Measurements from ENCODE around the gene SEPTIN7.
"Not testable (repeated sequence)": the region's sequence is repeated elsewhere in the genome, so short reads cannot be mapped to it uniquely, and the experiment has no call there.

The SEPTIN7 gene

DNA sequence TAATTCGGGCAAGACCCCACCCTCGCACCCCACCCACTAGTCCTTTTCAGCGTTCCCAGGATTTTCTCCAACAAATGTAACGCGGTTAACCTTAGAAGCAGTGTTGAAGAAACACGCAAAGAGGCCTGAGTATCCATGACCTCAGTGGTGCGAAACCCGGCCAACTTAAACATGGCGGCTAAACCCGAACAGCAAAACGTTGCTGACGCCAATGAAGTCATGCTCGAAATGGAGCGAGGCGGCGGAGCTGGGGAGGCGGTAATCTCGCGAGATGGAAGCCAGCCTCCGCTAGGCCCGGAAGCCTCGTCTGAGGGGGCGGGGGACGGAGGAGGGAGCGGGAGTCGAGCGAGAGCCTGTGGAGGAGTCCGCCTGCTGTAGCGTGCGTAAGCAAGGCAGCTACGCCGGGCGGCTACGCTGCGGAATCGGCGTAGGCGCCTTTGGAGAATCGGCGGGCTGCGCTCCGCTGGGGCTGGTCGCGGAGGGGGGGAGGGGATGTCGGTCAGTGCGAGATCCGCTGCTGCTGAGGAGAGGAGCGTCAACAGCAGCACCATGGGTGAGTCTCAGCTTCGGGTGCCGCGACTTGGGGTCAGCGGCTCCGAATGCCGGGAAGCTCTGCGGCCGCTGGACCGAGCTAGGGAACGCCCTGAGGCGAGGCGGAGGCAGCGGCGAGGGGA lies at the start of gene SEPTIN7:
SEPTIN7 (plus strand) TSS at position 340 of the 674 bp plus-strand sequence; CDS start at position 493, 153 bp downstream.
- H3K4me3 ChIP-seq (ENCODE audit: low read depth, low read length) = peak within 1 kb of the TSS; percentile 99
- TF ChIP-seq, protein P1, sequence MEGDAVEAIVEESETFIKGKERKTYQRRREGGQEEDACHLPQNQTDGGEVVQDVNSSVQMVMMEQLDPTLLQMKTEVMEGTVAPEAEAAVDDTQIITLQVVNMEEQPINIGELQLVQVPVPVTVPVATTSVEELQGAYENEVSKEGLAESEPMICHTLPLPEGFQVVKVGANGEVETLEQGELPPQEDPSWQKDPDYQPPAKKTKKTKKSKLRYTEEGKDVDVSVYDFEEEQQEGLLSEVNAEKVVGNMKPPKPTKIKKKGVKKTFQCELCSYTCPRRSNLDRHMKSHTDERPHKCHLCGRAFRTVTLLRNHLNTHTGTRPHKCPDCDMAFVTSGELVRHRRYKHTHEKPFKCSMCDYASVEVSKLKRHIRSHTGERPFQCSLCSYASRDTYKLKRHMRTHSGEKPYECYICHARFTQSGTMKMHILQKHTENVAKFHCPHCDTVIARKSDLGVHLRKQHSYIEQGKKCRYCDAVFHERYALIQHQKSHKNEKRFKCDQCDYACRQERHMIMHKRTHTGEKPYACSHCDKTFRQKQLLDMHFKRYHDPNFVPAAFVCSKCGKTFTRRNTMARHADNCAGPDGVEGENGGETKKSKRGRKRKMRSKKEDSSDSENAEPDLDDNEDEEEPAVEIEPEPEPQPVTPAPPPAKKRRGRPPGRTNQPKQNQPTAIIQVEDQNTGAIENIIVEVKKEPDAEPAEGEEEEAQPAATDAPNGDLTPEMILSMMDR (IDR thresholded peaks at IDR 0.05; ENCODE audit: borderline replicate concordance, insufficient read depth, low read depth, low read length) = no peak

DNA sequence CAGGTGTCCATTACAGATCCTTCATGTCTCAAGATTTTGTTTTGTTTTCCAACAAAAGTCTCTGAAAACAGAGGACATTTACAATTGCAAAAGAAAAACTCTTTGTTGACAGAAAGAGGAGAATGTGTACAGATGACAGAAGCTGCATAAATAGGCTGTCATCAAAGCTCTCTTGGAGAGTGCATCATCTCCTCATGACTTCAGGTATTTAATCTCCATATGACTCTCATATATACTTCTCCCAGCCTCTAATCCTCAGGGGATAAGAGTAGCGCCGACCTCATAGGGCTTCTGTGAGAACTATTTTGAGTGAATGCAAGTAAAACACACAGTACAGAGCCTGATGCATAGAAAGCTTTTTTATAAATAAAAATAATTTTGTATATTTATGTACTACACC lies 48.1 kb upstream of the SEPTIN7 start:
- TF ChIP-seq, protein P1 (IDR thresholded peaks at IDR 0.05; ENCODE audit: borderline replicate concordance, insufficient read depth, low read depth, low read length) = no peak

DNA sequence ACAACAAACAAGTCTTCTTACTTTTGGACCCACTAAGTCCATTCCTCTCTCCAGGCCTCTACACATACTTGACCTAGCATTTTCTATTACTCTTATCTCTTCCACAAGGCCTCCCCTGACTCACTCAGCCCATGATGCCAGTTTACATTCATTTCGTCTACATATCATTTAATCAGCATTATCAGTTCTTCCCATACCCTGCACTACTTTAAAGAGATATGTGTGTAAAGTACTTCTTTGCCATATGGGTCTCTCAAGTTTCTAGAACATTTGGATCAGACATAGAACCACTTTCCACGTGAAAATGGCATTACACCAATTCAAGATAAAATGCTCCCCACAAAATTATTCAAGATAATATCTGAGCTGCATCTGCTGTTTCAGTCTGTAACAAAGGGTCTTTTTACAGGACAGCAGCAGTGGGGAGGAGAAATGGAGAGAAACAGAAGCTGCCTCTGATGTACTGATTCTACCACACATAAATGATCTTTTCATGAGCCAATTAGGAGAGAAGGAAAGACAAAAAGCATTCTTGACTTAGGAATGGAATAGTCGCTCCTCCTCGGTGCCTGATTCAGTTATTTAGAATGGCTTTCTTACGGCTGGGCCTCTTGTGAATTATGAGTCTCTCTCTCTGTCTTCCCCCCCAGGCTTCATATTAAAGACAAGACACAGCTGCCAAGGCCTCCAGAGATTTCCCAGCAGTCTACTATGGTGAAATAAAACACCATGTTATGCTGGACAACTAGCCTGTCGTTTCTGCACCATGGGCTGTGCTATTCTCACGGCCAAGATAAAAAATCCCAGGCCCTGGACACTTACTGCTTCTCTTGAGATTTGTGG lies 46.9 kb upstream of the SEPTIN7 start:
- TF ChIP-seq, protein P1 (IDR thresholded peaks at IDR 0.05; ENCODE audit: borderline replicate concordance, insufficient read depth, low read depth, low read length) = no peak
- H3K4me3 ChIP-seq (ENCODE audit: low read depth, low read length) = no peak overlapping the region

More for the DNA sequence above, 48.1 kb upstream of the SEPTIN7 start:
- no peak overlapping the region for H3K4me3 ChIP-seq (ENCODE audit: low read depth, low read length)

DNA sequence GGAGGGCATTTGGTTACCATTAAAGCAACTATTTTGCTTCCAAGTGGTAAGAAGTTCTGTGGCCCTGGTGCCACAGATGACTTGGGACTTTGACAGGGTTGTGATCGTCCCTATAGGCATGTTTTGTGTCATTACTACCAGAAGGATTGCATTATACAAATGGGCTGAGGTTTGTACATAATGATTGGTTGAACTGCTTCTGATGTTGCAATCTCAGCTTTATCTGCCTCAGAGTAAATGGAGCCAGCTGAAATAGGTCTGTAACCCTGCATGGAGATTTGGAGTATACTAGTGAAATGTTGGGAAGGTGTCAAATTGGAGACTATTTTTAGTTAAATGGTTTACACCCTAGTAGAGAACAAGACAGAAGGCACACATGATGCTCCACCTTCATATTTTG lies 46.1 kb upstream of the SEPTIN7 start:
- H3K4me3 ChIP-seq (ENCODE audit: low read depth, low read length) = no peak overlapping the region
- TF ChIP-seq, protein P1 (IDR thresholded peaks at IDR 0.05; ENCODE audit: borderline replicate concordance, insufficient read depth, low read depth, low read length) = no peak

DNA sequence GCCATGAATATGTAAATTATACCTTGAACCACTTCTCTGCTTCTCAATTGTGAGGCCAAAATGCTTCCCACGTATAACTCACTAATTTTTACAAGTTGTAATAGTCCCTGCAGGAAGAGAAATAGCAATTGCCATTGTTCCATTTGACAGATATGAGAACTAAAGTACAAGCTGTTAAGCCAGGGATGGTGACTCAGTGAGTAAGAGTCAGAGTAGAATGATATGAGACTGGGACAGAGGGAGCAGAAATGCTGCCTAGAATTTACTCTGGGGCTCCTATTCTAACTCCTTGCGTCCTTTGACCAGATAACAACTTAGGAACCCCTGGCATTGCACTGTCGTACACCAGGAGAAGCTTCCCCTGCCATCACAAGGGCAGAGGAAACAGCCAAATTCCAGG lies 45.1 kb upstream of the SEPTIN7 start:
- H3K4me3 ChIP-seq (ENCODE audit: low read depth, low read length) = no peak overlapping the region
- TF ChIP-seq, protein P1 (IDR thresholded peaks at IDR 0.05; ENCODE audit: borderline replicate concordance, insufficient read depth, low read depth, low read length) = no peak

DNA sequence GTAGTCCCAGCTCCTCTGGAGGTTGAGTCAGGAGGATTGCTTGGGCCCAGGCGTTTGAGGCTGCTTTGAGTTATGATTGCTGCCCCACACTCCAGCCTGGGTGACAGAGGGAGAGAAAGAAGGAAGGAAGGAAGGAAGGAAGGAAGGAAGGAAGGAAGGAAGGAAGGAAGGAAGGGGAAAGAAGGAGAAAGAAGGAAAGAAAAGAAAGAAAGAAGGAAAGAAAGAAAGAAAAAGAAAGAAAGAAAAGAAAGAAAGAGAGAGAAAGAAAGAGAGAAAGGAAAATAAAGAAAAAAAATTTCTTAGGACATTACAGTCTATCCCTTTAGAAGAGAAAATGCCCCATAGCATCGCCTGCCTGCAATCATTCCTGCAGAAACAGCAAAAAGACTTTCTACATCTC lies 44.4 kb upstream of the SEPTIN7 start:
- H3K4me3 ChIP-seq (ENCODE audit: low read depth, low read length) = not testable (repeated sequence)

DNA sequence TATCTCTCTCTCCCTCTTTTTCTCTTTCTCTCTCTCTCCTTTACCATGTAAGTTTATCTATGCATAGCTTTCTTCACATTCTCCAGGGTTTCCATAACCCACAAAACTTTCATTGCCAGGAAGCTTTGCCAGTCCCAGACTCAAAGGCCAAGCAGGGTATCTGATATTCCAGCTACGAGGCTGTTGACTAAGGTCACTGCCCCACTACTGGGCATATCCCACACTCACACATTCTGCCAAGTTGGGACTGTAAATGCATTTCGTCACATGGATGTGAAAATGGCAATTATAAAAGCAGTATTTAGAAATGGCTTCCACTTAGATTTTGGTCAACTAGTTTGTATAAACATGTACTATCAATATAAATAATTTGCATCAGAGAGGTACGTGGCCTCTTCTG lies 43.3 kb upstream of the SEPTIN7 start:
- TF ChIP-seq, protein P1 (IDR thresholded peaks at IDR 0.05; ENCODE audit: borderline replicate concordance, insufficient read depth, low read depth, low read length) = no peak
- no peak overlapping the region for H3K4me3 ChIP-seq (ENCODE audit: low read depth, low read length)
